Naive thymus-derived CD4-positive, alpha-beta T cell (primary cell): ENCODE measurements around the gene MBTPS1. TPM values are rescaled to one million over a fixed set of nuclear protein-coding genes. Genes with fewer than 3 reads are reported as not detected.

Experiments used
- ATAC-seq: fragments of 150-1000 bp; cut with Tn5 transposase; 2 replicates; pipeline ENCODE4 v1.10.0; 2021; ENCODE audit warnings: mild to moderate bottlenecking, moderate library complexity
- CTCF ChIA-PET: fragments of 350-600 bp; sonication (Branson Sonifier 250); formaldehyde crosslinking; loops from one replicate; lab custom pipeline; 2021; ENCODE audit warnings: antibody characterized with exemption; lab: Charles Lee
- POLR2A ChIA-PET: fragments of 350-600 bp; sonication (Branson Sonifier 250); formaldehyde crosslinking; loops from one replicate; lab custom pipeline; 2021; ENCODE audit warnings: antibody characterized with exemption, inconsistent platforms; lab: Charles Lee
- DNase-seq, 9 donors: peaks; one replicate each; pipeline versions ENCODE4 v3.0.0 to v3.0.0-alpha.2; 2020 to 2022; ENCODE audit warnings: mixed read lengths in 1 of 9
- H3K27ac ChIP-seq: one replicate; pipeline ENCODE4 v1.7.0; 2013; ENCODE audit warnings: mild to moderate bottlenecking, low read depth, low read length, moderate library complexity
- H3K27me3 ChIP-seq, 2 donors: one replicate each; pipeline ENCODE4 v1.7.0; 2013; ENCODE audit warnings: low read length in 2 of 2, mild to moderate bottlenecking in 2 of 2, moderate library complexity in 2 of 2; ENCODE audit not compliant: control insufficient read depth in 2 of 2, insufficient read depth in 2 of 2
- H3K36me3 ChIP-seq, 3 experiments: 1 replicate in 2 of 3; 2 replicates in 1 of 3; pipeline ENCODE4 v1.7.0; 2013; ENCODE audit warnings: low read length in 3 of 3, mild to moderate bottlenecking in 3 of 3, moderate library complexity in 1 of 3; ENCODE audit not compliant: insufficient read depth in 3 of 3, control insufficient read depth in 2 of 3
- H3K4me1 ChIP-seq, 2 donors: one replicate each; pipeline ENCODE4 v1.7.0; 2013; ENCODE audit warnings: low read length in 2 of 2, mild to moderate bottlenecking in 2 of 2, moderate library complexity in 1 of 2; ENCODE audit not compliant: control insufficient read depth in 2 of 2, insufficient read depth in 2 of 2
- H3K4me3 ChIP-seq: 2 replicates; pipeline ENCODE4 v1.7.0; 2013; ENCODE audit warnings: mild to moderate bottlenecking, low read length
- H3K9me3 ChIP-seq, 3 experiments: 1 replicate in 2 of 3; 2 replicates in 1 of 3; pipeline ENCODE4 v1.7.0; 2013; ENCODE audit warnings: low read length in 3 of 3; ENCODE audit not compliant: control insufficient read depth in 2 of 3
- H3K27ac Mint-ChIP-seq, 9 donors: one replicate each; pipeline ENCODE4 v1.8.0; 2020 to 2022; ENCODE audit warnings: mixed read lengths in 9 of 9, mild to moderate bottlenecking in 8 of 9, moderate library complexity in 5 of 9, inconsistent platforms in 2 of 9
- H3K27me3 Mint-ChIP-seq, 5 donors: one replicate each; pipeline ENCODE4 v1.8.0; 2021 to 2022; ENCODE audit warnings: mixed read lengths in 5 of 5, mild to moderate bottlenecking in 1 of 5
- H3K36me3 Mint-ChIP-seq, 5 donors: one replicate each; pipeline ENCODE4 v1.8.0; 2020 to 2022; ENCODE audit warnings: mixed read lengths in 5 of 5, mild to moderate bottlenecking in 3 of 5, inconsistent platforms in 1 of 5
- H3K4me1 Mint-ChIP-seq, 7 donors: one replicate each; pipeline ENCODE4 v1.8.0; 2020 to 2022; ENCODE audit warnings: mixed read lengths in 7 of 7, mild to moderate bottlenecking in 3 of 7, inconsistent platforms in 1 of 7
- H3K4me3 Mint-ChIP-seq, 10 donors: one replicate each; pipeline ENCODE4 v1.8.0; 2020 to 2022; ENCODE audit warnings: mild to moderate bottlenecking in 10 of 10, mixed read lengths in 10 of 10, moderate library complexity in 6 of 10, inconsistent platforms in 2 of 10
- H3K9me3 Mint-ChIP-seq, 11 donors: one replicate each; pipeline ENCODE4 v1.8.0; 2020 to 2022; ENCODE audit warnings: mixed read lengths in 11 of 11, mild to moderate bottlenecking in 4 of 11, inconsistent platforms in 1 of 11, moderate library complexity in 1 of 11
- intact Hi-C, 2 donors: fragments of 100-400 bp; cut with micrococcal nuclease; formaldehyde crosslinking; loops; one replicate each; pipeline ENCODE4 v1.15.1; 2023
- polyA plus RNA-seq, 2 donors: library from polyadenylated mRNA; unstranded; fragments of 300-500 nt; fragmentation: Illumina TruSeq; gene quantifications; one replicate each; pipeline ENCODE4 v1.2.3, GENCODE V29; 2021
- total RNA-seq, 6 experiments: library from RNA in 5 of 6; stranded (reverse) in 5 of 6; gene quantifications; 1 replicate in 5 of 6; 2 replicates in 1 of 6; pipeline ENCODE4 v1.2.3 and lab custom pipeline; 2021 to 2026

The MBTPS1 gene
- total and polyA plus RNA-seq, 7 experiments from 2014 or later, result 48.6 to 157 (median 111) TPM

DNA sequence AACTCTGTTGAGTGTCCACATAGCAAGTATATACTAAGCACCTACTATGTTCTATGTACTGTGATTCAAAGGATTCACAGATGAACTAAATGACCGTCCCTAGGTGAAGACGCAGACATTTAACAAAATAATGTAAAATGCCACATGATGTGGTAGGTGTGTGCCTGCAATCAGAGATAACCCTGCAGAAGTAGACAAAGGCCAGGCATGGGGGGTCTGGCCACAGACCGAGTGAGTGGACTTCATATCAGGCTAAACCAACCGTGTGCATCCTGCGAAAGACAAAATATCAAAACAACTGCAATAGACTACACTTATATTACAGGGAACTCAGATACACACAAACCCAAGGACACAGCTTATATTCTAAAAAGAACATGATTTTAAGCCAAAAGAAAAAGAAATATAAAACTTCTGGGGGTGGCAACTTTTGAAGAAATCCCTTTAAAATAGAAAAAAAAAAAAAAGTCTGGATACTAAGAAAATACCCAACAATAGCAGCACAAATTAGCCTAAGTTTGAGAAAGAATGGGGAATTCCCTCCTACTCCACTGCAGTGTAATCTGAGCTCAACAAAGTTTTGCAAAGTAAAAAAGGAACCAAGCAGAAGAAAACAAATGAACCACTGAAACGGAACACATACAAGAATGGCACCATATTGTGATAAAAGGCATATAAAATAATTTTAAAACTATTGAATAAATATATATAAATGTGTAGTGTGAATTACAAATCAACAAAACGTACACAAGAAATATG, 16.0 kb upstream of the MBTPS1 start:
- ATAC-seq (no peak), DNase-seq (no peak)
- Mint-ChIP-seq H3K36me3 (peaks cover 0 to 18% (median 12%) of the 10 kb centered on the region in 5 donors), H3K4me1 (peaks cover 2 to 19% (median 13%) of the 10 kb centered on the region in 7 donors), H3K27me3 (no peaks in the 10 kb centered on the region), H3K27ac (no peak overlapping the region), H3K9me3 (peaks cover 0 to 2% (median 0%) of the 10 kb centered on the region in 11 donors), H3K4me3 (no peak overlapping the region)
- Histone ChIP-seq H3K4me1 (no peaks in the 10 kb centered on the region), H3K27me3 (no peaks in the 10 kb centered on the region), H3K36me3 (peaks cover 0 to 15% (median 5%) of the 10 kb centered on the region in 3 experiments), H3K27ac (no peak overlapping the region), H3K4me3 (no peak overlapping the region), H3K9me3 (no peaks in the 10 kb centered on the region)
- ChIA-PET POLR2A (no interaction called here), CTCF (interaction anchor here (0.6 kb wide), 1 partner anchor 67 kb away, joined by 4 read pairs; no protein-coding TSS in a partner anchor)
- intact Hi-C loops, result no loop called here

GRCh38 chr16:84131117-84131516, 14.4 kb upstream of the MBTPS1 start:
- no peak overlapping the region for H3K4me3 Mint-ChIP-seq
- ChIA-PET POLR2A (no interaction called here), CTCF (no interaction called here)
- H3K36me3 Mint-ChIP-seq, result peaks cover 0 to 24% (median 19%) of the 10 kb centered on the region in 5 donors
- no peaks in the 10 kb centered on the region for H3K4me1 ChIP-seq
- H3K4me3 ChIP-seq, result no peak overlapping the region
- H3K27me3 Mint-ChIP-seq, result no peaks in the 10 kb centered on the region
- DNase-seq (no peak), ATAC-seq (no peak)
- H3K27me3 ChIP-seq, result no peaks in the 10 kb centered on the region
- H3K27ac Mint-ChIP-seq, result no peak overlapping the region
- peaks cover 0 to 9% (median 6%) of the 10 kb centered on the region in 7 donors for H3K4me1 Mint-ChIP-seq
- no peaks in the 10 kb centered on the region for H3K9me3 ChIP-seq
- peaks cover 0 to 25% (median 5%) of the 10 kb centered on the region in 3 experiments for H3K36me3 ChIP-seq
- peaks cover 0 to 2% (median 0%) of the 10 kb centered on the region in 11 donors for H3K9me3 Mint-ChIP-seq
- intact Hi-C loops, result no loop called here
- H3K27ac ChIP-seq, result no peak overlapping the region

GRCh38 chr16:84124257-84125073, 7.7 kb upstream of the MBTPS1 start:
- H3K4me1 ChIP-seq, result no peaks in the 10 kb centered on the region
- Mint-ChIP-seq H3K9me3 (peaks cover 0 to 2% (median 0%) of the 10 kb centered on the region in 11 donors), H3K4me3 (no peak overlapping the region), H3K36me3 (peaks cover 5 to 22% (median 9%) of the 10 kb centered on the region in 5 donors), H3K27me3 (no peaks in the 10 kb centered on the region), H3K4me1 (peaks cover 0 to 6% (median 4%) of the 10 kb centered on the region in 7 donors), H3K27ac (no peak overlapping the region)
- no peaks in the 10 kb centered on the region for H3K9me3 ChIP-seq
- ATAC-seq, result no peak
- H3K27ac ChIP-seq, result no peak overlapping the region
- H3K4me3 ChIP-seq, result no peak overlapping the region
- peaks cover 0 to 19% (median 0%) of the 10 kb centered on the region in 3 experiments for H3K36me3 ChIP-seq
- CTCF ChIA-PET, result no interaction called here
- intact Hi-C loops, result no loop called here
- H3K27me3 ChIP-seq, result no peaks in the 10 kb centered on the region
- no peak for DNase-seq
- POLR2A ChIA-PET, result no interaction called here

GRCh38 chr16:84121007-84121406, 4.3 kb upstream of the MBTPS1 start:
- Histone ChIP-seq H3K27ac (no peak overlapping the region), H3K4me1 (peaks cover 2 to 6% of the 10 kb centered on the region in 2 donors), H3K27me3 (no peaks in the 10 kb centered on the region), H3K36me3 (peaks cover 0 to 12% (median 0%) of the 10 kb centered on the region in 3 experiments), H3K4me3 (no peak overlapping the region), H3K9me3 (no peaks in the 10 kb centered on the region)
- H3K4me1 Mint-ChIP-seq, result peaks cover 5 to 15% (median 10%) of the 10 kb centered on the region in 7 donors
- intact Hi-C loops, result no loop called here
- peaks cover under 1 to 13% (median 5%) of the 10 kb centered on the region in 5 donors for H3K36me3 Mint-ChIP-seq
- DNase-seq, result no peak
- ATAC-seq, result no peak
- POLR2A ChIA-PET, result no interaction called here
- H3K27ac Mint-ChIP-seq, result no peak overlapping the region
- H3K27me3 Mint-ChIP-seq, result no peaks in the 10 kb centered on the region
- CTCF ChIA-PET, result no interaction called here
- H3K9me3 Mint-ChIP-seq, result peaks cover 0 to 2% (median 0%) of the 10 kb centered on the region in 11 donors
- no peak overlapping the region for H3K4me3 Mint-ChIP-seq

DNA sequence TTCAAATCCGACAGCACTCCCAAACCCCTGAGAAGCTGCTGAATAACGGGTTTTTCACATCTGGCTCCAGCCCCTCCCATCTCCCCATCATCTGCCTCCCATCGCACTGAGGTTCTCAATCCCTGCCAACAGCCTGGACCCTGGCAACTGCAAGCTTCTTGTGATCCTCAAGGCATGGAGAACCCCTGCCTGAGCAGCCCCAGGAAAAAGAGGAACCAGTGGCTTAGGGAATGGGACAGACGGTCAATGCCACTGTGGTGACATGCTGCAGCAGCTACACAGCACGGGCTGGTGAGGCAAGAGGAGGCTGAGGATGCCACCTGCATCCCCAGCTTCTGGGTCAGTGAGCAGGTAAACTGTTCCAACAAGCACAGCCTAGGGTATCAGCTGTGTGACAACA, 3.3 kb upstream of the MBTPS1 start:
- Histone ChIP-seq H3K4me1 (peaks cover 12 to 14% of the 10 kb centered on the region in 2 donors), H3K36me3 (peaks cover 0 to 12% (median 0%) of the 10 kb centered on the region in 3 experiments), H3K27me3 (no peaks in the 10 kb centered on the region), H3K27ac (no peak overlapping the region), H3K4me3 (no peak overlapping the region), H3K9me3 (no peaks in the 10 kb centered on the region)
- Mint-ChIP-seq H3K4me1 (peaks cover 5 to 24% (median 17%) of the 10 kb centered on the region in 7 donors), H3K27me3 (no peaks in the 10 kb centered on the region), H3K9me3 (peaks cover 0 to 2% (median 0%) of the 10 kb centered on the region in 11 donors), H3K27ac (peak overlapping the region in 1 of 9 donors; percentile 21), H3K36me3 (peaks cover 0 to 7% (median 0%) of the 10 kb centered on the region in 5 donors), H3K4me3 (no peak overlapping the region)
- POLR2A ChIA-PET, result interaction anchor here (1.5 kb wide), 1 partner anchor 67 kb away, joined by 3 read pairs; no protein-coding TSS in a partner anchor
- DNase-seq (no peak), ATAC-seq (no peak)
- CTCF ChIA-PET, result no interaction called here
- intact Hi-C loops, result no loop called here

DNA sequence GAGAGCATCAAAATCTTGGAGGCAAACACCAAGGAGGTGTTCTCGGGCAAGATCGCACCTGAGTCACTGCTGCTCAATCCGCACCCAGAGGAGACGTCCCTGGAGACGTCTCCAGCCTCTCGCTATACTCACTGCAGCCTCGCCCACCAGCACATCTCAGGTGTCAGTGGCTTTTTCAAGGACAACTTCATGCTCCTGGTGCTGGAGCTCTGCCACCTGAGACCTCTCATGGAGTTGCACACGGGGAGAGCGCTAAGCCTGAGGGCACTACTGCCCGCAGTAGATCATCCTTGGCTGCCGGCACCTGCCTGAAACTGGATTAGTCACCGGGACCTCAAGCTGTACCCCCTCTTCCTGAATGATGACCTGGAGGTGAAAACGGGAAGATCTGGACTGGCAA, 2.6 kb upstream of the MBTPS1 start:
- H3K27ac Mint-ChIP-seq, result no peak overlapping the region
- H3K27me3 Mint-ChIP-seq, result no peaks in the 10 kb centered on the region
- no peak for DNase-seq
- intact Hi-C loops, result loop anchor here (5.0 to 10.0 kb wide), 2 partner anchors 385 to 528 kb away; partner anchors contain the start of genes KLHL36 (in 1 of the 2) and MEAK7 (in 1 of the 2)
- ATAC-seq, result no peak
- H3K36me3 Mint-ChIP-seq, result peaks cover 0 to 6% (median 0%) of the 10 kb centered on the region in 5 donors
- Histone ChIP-seq H3K36me3 (peaks cover 0 to 11% (median 0%) of the 10 kb centered on the region in 3 experiments), H3K9me3 (no peaks in the 10 kb centered on the region), H3K27ac (no peak overlapping the region), H3K27me3 (no peaks in the 10 kb centered on the region), H3K4me1 (peaks cover 14 to 15% of the 10 kb centered on the region in 2 donors), H3K4me3 (no peak overlapping the region)
- no peaks in the 10 kb centered on the region for H3K9me3 Mint-ChIP-seq
- POLR2A ChIA-PET, result interaction anchor here (1.5 kb wide), 1 partner anchor 68 kb away, joined by 3 read pairs; no protein-coding TSS in a partner anchor
- CTCF ChIA-PET, result no interaction called here
- no peak overlapping the region for H3K4me3 Mint-ChIP-seq
- H3K4me1 Mint-ChIP-seq, result peaks cover 6 to 24% (median 19%) of the 10 kb centered on the region in 7 donors
